ENCODE measurements around the gene PLB1. TPM values are rescaled to one million over a fixed set of nuclear protein-coding genes. Genes with fewer than 3 reads are reported as not detected.

PLB1 gene
- total RNA-seq, 2 donors from 2014 or later: 1.0 to 12.9 TPM

DNA sequence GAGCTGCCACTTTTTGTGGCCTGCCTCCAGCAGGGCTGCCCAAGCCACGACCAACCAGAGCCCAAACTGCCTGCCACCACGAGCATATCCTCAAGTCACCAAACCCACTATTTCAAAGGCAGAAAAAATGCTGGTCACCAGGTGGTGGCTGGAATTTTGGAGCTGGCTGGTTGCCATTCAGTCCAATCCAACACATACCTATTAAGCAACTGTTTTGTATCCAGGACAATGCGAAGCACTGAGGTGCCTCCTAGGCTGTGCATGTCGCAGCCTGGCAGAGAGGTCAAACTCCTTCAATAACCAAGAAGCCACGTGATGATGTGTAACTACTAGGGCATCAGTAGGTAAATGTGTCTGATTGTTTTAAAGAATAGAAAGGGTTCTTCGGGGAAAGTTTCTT is 147.5 kb downstream of the PLB1 start:
- no peak overlapping the region for H3K4me3 ChIP-seq
- TF ChIP-seq POLR2A (IDR thresholded peaks at IDR 0.05): peak in 1 of 3 donors; percentile 15
- TF ChIP-seq, protein P1, sequence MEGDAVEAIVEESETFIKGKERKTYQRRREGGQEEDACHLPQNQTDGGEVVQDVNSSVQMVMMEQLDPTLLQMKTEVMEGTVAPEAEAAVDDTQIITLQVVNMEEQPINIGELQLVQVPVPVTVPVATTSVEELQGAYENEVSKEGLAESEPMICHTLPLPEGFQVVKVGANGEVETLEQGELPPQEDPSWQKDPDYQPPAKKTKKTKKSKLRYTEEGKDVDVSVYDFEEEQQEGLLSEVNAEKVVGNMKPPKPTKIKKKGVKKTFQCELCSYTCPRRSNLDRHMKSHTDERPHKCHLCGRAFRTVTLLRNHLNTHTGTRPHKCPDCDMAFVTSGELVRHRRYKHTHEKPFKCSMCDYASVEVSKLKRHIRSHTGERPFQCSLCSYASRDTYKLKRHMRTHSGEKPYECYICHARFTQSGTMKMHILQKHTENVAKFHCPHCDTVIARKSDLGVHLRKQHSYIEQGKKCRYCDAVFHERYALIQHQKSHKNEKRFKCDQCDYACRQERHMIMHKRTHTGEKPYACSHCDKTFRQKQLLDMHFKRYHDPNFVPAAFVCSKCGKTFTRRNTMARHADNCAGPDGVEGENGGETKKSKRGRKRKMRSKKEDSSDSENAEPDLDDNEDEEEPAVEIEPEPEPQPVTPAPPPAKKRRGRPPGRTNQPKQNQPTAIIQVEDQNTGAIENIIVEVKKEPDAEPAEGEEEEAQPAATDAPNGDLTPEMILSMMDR (IDR thresholded peaks at IDR 0.05): no peak
- peak; percentile 56 to 76 (median 68) for DNase-seq
- peak overlapping the region in 3 of 4 donors; percentile 61 to 81 (median 73) for H3K27ac ChIP-seq
- H3K27me3 ChIP-seq: no peaks in the 10 kb centered on the region
- H3K4me1 ChIP-seq: peaks cover 11% of the 10 kb centered on the region
- intact Hi-C loops (cut with DNase I): no loop called here
- H3K9me3 ChIP-seq: no peaks in the 10 kb centered on the region
- H3K36me3 ChIP-seq (replicated peaks in 1 of 2; ENCODE audit: insufficient read depth in 1 of 2, low read depth in 2 of 2): no peaks in the 10 kb centered on the region
- WGBS, 2 donors: 58% methylated on average over 4 to 6 of the region's 6 CpGs
- peak; percentile 72 for ATAC-seq

DNA sequence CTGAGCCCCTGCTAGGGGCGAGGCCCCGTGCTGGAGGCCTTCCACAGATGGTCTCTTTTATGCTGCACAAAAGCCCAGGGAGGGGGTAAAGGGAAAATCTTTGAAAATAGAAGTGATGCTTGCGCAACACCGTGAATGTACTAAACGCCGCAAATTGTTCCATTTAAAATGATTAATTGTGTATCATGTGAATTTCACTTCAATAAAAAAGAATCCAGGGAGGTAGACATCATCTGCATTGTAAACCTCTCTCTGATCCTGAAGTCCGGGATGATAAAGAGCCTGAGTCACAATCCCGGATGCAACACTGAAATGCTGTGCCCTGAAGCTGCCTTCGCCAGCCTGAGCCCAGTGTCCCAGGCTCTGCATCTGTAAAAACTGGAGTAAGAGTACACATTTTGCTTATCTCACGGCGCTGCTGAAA is 148.1 kb downstream of the PLB1 start:
- ATAC-seq (peak; percentile 57), DNase-seq (peak in 2 of 4 donors; percentile 33 to 41)
- Histone ChIP-seq H3K9me3 (no peaks in the 10 kb centered on the region), H3K36me3 (replicated peaks in 1 of 2; ENCODE audit: insufficient read depth in 1 of 2, low read depth in 2 of 2) (no peaks in the 10 kb centered on the region), H3K27ac (peak overlapping the region in 3 of 4 donors; percentile 61 to 81 (median 73)), H3K27me3 (no peaks in the 10 kb centered on the region), H3K4me1 (peaks cover 11% of the 10 kb centered on the region), H3K4me3 (no peak overlapping the region)
- no peak for TF ChIP-seq POLR2A (IDR thresholded peaks at IDR 0.05)
- TF ChIP-seq, protein P1 (IDR thresholded peaks at IDR 0.05): no peak
- 58 to 67% methylated on average over 11 of the region's 11 CpGs for WGBS, 2 donors
- intact Hi-C loops (cut with DNase I): no loop called here

DNA sequence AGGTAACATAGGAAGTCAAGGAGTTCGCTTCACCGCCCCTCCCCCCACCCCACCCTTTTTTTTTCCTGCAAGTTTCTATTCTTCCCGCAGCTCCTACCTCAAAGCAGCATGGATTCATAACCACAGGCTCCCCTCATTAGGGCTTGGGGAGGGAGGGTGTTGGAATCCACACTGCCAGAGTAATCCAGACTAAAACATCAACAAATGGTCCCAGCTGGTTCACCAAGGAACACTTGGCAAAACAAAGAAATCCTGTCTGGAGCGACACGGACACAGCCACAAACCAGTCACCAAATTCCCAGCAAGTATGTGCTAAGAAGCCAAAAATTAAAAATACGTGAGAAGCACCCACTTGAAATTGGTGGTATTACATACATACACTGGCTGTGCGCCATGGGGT is 148.9 kb downstream of the PLB1 start:
- no peak for TF ChIP-seq POLR2A (IDR thresholded peaks at IDR 0.05)
- TF ChIP-seq, protein P1 (IDR thresholded peaks at IDR 0.05): no peak
- H3K27me3 ChIP-seq: no peaks in the 10 kb centered on the region
- DNase-seq (no peak), ATAC-seq (no peak)
- intact Hi-C loops (cut with DNase I): no loop called here
- no peak overlapping the region for H3K4me3 ChIP-seq
- H3K36me3 ChIP-seq (replicated peaks in 1 of 2; ENCODE audit: insufficient read depth in 1 of 2, low read depth in 2 of 2): no peaks in the 10 kb centered on the region
- no peaks in the 10 kb centered on the region for H3K9me3 ChIP-seq
- H3K27ac ChIP-seq: peak overlapping the region in 3 of 4 donors; percentile 61 to 81 (median 73)
- 89 to 90% methylated on average over 7 of the region's 7 CpGs for WGBS, 2 donors
- peaks cover 11% of the 10 kb centered on the region for H3K4me1 ChIP-seq

DNA sequence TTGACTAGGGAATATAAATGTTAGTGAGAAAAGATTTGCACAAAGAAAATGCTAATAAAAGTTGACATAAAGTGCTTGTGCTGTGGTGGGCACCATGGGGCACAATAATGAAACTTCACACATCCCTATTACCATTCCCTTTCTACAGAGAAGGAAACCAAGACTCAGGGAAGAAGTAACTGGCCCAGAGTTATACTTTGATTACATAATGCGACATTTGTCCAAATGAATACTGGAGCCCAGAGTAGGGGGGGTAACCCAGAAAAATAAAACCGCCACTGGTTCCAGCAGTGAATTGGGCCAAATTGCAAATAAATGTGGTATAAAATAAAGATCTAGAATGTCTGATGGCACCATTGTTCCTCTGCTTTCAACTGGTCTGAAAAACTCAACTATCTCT is 149.7 kb downstream of the PLB1 start:
- ATAC-seq (no peak), DNase-seq (no peak)
- Histone ChIP-seq H3K4me3 (no peak overlapping the region), H3K27ac (peak overlapping the region in 1 of 4 donors; percentile 81), H3K4me1 (peaks cover 11% of the 10 kb centered on the region), H3K36me3 (replicated peaks in 1 of 2; ENCODE audit: insufficient read depth in 1 of 2, low read depth in 2 of 2) (no peaks in the 10 kb centered on the region), H3K27me3 (no peaks in the 10 kb centered on the region), H3K9me3 (no peaks in the 10 kb centered on the region)
- WGBS, 2 donors: 87 to 88% methylated on average over 2 of the region's 2 CpGs
- intact Hi-C loops (cut with DNase I): no loop called here
- no peak for TF ChIP-seq POLR2A (IDR thresholded peaks at IDR 0.05)
- TF ChIP-seq, protein P1 (IDR thresholded peaks at IDR 0.05): no peak

DNA sequence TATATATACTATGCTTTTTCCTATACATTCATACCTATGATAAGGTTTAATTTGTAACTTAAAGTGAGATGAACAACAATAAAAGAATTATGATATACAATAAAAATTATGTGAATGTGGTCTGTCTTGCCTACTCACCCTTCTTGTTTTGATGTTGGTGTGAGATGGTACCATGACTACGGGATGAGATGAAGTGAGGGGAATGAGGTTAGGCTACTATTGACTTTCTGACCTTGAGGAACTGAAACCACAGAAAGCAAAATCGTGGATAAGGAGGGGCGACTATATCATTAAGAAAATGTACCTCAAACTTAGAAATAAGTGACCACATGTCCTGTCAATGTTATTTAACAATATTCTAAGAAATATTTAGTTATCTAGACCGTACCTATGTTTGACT is 151.8 kb downstream of the PLB1 start:
- WGBS, 2 donors: 42 to 48% methylated on average over 4 of the region's 4 CpGs
- no peak for ATAC-seq
- no peak for DNase-seq
- no peaks in the 10 kb centered on the region for H3K27me3 ChIP-seq
- H3K4me1 ChIP-seq: peaks cover 11% of the 10 kb centered on the region
- no peak overlapping the region for H3K27ac ChIP-seq
- TF ChIP-seq, protein P1 (IDR thresholded peaks at IDR 0.05): no peak
- no peak for TF ChIP-seq POLR2A (IDR thresholded peaks at IDR 0.05)
- intact Hi-C loops (cut with DNase I): no loop called here
- no peaks in the 10 kb centered on the region for H3K9me3 ChIP-seq
- H3K4me3 ChIP-seq: no peak overlapping the region
- no peaks in the 10 kb centered on the region for H3K36me3 ChIP-seq (replicated peaks in 1 of 2; ENCODE audit: insufficient read depth in 1 of 2, low read depth in 2 of 2)
